IPS-18c (cell line): ENCODE results near the gene NDUFB4.

ENCODE experiments used
- H3K4me3 ChIP-seq: 2 replicates; pipeline ENCODE4 v1.7.0; 2013; ENCODE audit warnings: low read depth, mild to moderate bottlenecking, low read length, moderate library complexity; ENCODE audit not compliant: insufficient read depth
- H3K9me3 ChIP-seq: one replicate; pipeline ENCODE4 v1.6.1; 2013; ENCODE audit warnings: mild to moderate bottlenecking, low read length, moderate library complexity; ENCODE audit not compliant: control insufficient read depth, insufficient read depth

The NDUFB4 gene

DNA sequence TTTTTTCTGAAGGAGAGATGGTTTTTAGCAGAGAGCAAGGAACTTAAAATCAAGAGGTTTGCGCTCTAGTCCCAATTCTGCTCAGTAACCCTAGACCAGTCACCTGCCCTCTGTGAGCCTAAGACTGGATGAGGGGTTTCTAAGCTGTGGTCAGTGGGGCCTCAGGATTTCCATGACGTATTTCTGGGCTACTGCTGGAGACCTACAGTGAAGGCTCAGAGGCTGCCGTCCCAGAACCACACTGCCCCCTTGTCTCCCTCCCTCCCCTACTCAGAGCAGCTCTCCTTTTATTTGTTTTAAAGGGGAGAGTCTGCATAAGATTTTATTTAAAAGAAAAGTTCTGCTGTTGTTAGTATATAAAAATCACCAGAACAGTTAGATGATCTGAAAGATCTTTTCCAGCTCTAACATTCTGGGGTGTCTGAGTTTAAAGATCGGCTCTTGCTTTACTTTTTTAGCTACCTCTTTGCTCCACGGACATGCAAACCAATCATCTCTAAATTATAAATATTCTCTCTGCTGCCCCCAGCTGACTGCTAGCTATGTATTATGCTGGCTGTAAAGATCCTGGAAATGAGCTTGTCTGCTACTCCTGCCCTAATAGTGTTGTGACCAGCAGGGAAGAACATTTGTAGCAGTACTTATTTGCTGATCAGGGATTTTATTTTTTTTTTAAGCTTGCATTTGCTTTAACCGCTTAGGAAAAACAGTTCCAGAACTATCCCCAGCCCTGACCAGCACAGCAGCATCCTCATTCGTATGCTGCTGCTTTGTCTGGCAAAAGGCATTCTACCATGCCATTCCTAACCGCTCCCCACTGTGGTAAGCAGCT, 28.6 kb upstream of the NDUFB4 start:
- H3K4me3 ChIP-seq = no peak overlapping the region
- peaks cover 3% of the 10 kb centered on the region for H3K9me3 ChIP-seq

- H3K9me3 ChIP-seq = peaks cover 6% of the 10 kb centered on the region
Observed at GRCh38 chr3:120568202-120568531, 28.0 kb upstream of the NDUFB4 start.

GRCh38 chr3:120568598-120568997, 27.5 kb upstream of the NDUFB4 start:
- H3K4me3 ChIP-seq = no peak overlapping the region
- peaks cover 6% of the 10 kb centered on the region for H3K9me3 ChIP-seq

More at GRCh38 chr3:120568202-120568531, 28.0 kb upstream of the NDUFB4 start:
- H3K4me3 ChIP-seq = no peak overlapping the region

DNA sequence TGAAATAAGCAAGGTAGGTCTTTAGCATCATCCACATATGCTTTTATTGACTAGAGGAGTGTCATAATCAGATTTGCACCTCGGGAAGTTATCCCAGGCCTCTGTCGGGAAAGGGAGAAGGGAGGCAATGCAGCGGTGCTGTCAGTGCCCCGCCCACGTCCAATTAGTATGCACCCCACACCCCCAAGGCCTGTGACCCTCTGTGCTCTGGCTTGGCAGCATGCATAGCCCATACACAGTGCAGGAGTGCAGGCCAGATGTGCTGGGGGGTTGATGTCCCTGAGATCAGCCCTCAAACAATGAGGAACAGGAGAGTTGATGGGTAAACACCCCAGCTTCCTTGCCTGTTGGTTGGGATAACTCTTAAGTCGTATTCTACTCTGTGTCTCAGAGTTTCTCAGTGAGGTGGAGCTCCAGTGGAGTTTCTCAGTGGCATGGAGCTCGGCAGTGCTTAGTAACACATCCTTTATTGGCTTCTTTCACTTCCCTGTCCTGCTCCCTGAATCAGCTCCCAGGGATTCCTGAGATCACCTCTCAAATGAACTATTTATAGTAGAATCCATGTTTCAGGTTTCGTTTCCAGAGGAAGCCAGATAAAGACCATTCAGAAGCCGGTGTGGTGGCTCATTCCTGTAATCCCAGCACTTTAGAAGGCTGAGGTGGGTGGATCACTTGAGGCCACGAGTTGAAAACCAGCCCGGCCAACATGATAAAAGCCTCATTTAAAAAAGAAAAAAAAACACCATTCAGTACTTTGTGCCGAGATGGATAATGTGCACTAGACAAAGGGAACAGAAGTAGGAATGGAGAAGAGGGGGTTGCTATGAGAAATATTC, 26.7 kb upstream of the NDUFB4 start:
- H3K9me3 ChIP-seq = peaks cover 6% of the 10 kb centered on the region
- no peak overlapping the region for H3K4me3 ChIP-seq

GRCh38 chr3:120572027-120572426, 24.1 kb upstream of the NDUFB4 start:
- no peak overlapping the region for H3K4me3 ChIP-seq
- H3K9me3 ChIP-seq = peaks cover 6% of the 10 kb centered on the region

- H3K4me3 ChIP-seq = no peak overlapping the region
- peaks cover 2% of the 10 kb centered on the region for H3K9me3 ChIP-seq
Observed at GRCh38 chr3:120587332-120587975, 8.7 kb upstream of the NDUFB4 start.

DNA sequence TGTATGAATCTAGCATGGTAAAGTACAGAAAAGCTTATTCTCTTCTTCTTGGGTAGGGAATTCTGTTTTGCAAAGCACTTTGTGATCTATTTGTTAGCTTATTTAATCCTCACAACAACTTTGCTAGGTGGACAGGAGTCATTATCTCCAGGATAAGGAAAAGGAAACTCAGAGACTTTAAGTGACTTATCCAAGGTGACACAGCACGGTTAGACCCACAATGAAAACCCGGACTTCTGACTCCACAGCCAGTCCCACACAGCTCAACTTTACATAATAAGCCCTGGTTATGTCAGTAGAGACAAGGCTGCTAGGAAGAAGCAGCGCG, 384 bp upstream of the NDUFB4 start:
- Histone ChIP-seq H3K9me3 (no peaks in the 10 kb centered on the region), H3K4me3 (peak overlapping the region; percentile 93; the same call in 1 of the 2 replicates)

DNA sequence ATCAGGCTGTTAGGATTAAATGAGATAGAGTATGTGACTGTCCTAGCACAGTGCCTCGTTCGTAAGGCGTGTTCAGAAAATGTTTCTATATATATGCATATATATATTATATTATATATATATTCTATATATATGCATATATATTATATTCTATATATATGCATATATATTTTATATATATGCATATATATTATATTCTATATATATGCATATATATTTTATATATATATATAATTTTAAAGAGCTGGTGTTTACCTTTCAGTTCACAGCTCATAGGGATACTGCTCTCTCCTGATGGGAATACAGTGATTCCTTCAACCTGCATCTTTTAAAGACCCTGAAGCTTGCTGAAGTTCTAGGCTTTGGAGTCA, 702 bp downstream of the NDUFB4 start:
- peak overlapping the region; percentile 93 for H3K4me3 ChIP-seq
- no peaks in the 10 kb centered on the region for H3K9me3 ChIP-seq

DNA sequence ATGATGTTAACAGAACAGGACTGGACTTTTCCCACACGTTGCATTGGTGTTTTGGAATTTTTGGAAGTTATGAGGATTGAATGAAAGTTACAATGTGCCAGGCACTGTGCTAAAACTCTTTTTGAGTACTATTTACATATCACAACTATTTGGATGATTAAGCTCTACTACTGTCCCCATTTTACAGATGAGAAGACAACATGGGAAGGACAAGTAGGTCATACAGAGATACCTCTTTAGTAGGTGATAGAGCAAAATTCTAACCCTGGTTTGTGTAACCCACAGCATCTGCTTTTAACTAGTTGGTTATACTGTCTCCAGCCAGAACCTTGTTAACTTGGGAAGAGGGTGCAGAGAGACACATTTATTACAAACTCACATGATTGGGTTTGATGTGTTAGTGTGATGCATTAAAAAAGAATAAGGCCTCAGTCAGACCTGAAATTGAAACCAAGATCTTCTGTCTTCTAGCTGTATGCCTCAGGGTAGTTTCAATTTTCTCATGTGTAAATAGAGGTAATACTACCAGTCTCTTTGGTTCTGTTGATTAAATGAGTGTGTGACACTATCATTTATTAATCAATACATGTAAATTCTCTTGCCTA, 1.4 kb downstream of the NDUFB4 start:
- Histone ChIP-seq H3K9me3 (no peaks in the 10 kb centered on the region), H3K4me3 (peak overlapping the region; percentile 20; the same call in 1 of the 2 replicates)

- H3K4me3 ChIP-seq = no peak overlapping the region
Observed at GRCh38 chr3:120599211-120599610, 3.1 kb downstream of the NDUFB4 start.

DNA sequence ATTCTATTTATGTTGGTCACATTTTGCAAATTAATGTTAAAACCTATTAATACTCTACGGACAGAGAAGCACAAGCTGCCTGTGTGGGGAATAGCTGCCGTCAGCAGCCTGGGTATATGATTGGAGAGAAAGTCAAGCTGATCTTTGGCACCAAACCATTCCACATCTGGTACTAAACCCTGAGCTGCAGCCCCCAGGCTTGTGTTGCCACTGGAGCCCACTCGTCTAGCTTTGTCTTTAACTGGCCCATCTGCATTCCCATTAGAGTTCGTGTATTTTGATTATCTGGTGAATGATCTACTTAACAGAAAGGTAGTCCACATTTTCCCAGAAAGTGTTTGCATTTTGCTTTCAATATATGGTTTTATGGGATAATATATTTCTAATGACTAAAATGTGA, 5.4 kb downstream of the NDUFB4 start:
- no peaks in the 10 kb centered on the region for H3K9me3 ChIP-seq
- H3K4me3 ChIP-seq = no peak overlapping the region

More at GRCh38 chr3:120599211-120599610, 3.1 kb downstream of the NDUFB4 start:
- H3K9me3 ChIP-seq = no peaks in the 10 kb centered on the region

- Histone ChIP-seq H3K4me3 (no peak overlapping the region), H3K9me3 (no peaks in the 10 kb centered on the region)
Observed at GRCh38 chr3:120602682-120603081, 6.5 kb downstream of the NDUFB4 start.

GRCh38 chr3:120604382-120604781, 8.2 kb downstream of the NDUFB4 start:
- no peak overlapping the region for H3K4me3 ChIP-seq
- H3K9me3 ChIP-seq = no peaks in the 10 kb centered on the region

GRCh38 chr3:120604784-120605183, 8.6 kb downstream of the NDUFB4 start:
- no peaks in the 10 kb centered on the region for H3K9me3 ChIP-seq
- no peak overlapping the region for H3K4me3 ChIP-seq

DNA sequence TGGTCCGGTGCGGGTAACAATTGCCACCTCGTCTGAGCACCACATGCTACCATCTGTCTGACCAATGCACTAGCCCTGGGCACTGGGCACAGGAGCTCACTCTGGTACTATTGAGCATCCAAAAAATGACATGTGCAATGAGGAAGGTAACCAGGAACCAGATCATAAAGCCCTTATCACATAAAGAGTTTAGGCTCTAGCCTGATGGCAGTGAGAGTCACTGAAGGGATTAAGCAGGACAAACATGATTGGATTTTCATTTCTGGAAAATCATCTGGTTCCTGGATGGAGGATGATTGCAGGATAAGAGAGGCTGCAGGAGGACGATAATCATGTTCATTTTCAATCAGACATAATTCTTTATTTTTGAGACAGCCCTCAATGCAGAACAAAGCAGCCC, 12.4 kb downstream of the NDUFB4 start:
- Histone ChIP-seq H3K9me3 (no peaks in the 10 kb centered on the region), H3K4me3 (no peak overlapping the region)

DNA sequence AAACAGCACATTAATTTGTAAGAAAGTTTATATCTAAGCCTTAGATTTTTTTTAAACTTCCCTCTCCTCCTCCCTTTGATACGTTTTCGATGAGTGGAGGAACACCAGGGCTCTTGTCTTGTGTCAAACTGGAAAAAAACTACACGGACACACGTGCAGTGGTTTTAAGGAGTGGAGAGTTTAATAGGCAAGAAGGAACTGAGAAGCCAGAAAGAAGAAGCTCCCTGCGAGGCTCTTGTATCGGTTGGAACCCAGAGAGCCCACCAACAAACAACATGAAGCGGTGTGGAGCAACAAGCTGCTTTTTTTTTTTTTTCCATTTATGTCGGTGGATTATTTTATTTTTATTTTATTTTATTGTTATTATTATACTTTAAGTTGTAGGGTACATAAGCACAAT, 18.6 kb downstream of the NDUFB4 start:
- no peaks in the 10 kb centered on the region for H3K9me3 ChIP-seq
- no peak overlapping the region for H3K4me3 ChIP-seq

DNA sequence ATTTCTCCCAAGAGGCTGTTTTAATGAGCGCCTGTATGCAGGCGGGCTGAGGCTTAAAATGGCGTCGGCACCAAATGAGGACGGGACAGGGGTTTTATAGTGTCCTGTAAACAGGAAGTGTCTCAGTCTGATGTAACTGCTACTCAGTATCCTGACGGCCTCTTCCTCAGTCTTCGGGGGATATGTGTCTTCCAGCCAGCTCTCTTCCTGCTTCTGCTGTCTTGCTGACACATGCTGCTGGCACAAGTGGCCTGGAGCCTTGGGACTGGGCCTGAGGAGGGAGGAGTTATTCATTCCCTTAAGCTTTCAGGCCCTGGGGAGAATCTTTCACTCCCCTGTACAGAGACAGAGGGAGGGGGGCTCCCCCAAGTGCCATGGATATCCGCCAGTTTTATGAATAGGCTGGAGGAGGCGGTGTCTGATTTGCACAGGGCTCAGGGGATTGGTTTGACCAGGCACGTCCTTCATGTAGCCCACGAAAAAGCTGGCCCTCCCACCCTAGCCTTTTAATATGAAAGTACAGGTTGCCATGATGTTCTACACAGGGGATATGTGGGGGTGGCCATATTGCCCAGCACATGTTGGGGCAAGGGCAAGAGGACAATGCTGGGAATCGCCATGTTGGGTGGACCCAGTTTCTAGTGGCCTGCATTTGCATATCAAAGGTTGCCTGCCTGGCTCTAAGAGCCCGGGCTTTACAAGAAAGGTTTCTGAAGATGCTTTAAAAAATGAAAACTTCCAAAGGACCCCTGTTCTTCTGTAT, 19.9 kb downstream of the NDUFB4 start:
- Histone ChIP-seq H3K9me3 (no peaks in the 10 kb centered on the region), H3K4me3 (no peak overlapping the region)
